ENCODE data around the gene NEURL1.

DNA sequence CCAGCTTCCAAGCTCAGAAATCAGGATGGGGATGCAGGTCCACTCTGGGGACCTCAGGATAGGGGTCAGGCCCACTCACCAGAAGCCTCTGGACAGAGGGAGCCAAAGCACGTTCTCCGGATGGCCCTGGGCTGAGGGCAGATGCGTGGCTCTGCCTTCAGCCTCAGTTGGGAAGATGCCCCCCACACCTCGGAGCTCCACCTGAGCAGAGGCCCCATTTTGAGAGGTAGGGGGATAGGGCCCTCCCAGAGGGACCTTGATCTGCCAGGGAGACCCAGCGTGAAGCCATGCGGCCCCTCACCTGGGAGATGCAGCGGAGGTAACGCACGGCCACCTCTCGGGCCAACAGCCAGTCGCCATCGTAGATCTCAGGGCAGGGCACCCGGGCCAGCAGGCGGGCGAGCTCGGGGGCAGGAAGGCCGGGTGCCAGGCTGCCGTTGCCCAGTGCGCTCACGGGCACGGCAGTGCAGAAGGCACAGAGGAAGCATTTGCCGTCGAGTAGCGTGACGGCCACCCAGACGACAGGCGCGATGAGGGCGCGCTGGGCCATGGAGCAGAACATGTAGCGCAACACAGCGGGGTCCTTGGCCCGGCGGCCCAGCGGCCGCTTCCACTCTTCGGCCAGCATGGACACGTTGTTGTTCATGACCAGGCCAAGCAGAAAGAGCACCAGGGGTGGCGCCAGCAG lies 35.5 kb upstream of the NEURL1 start:
- TF ChIP-seq CTCF (IDR thresholded peaks at IDR 0.05) (no peak), EZH2 (IDR thresholded peaks at IDR 0.05; ENCODE audit: borderline replicate concordance, insufficient read depth, low read depth, low read length, poor library complexity, severe bottlenecking) (no peak)
